Lung (tissue), 12 donors: ENCODE results near the gene PNMA1. TPM values are rescaled to one million over a fixed set of nuclear protein-coding genes. Genes with fewer than 3 reads are reported as not detected.

Experiments
- ATAC-seq: fragments of 200-7000 bp; cut with Tn5 transposase; one replicate; pipeline ENCODE4 v1.9.1; 2020; ENCODE audit warnings: moderate number of reproducible peaks; ENCODE audit not compliant: insufficient read depth, low FRiP score
- DNase-seq, 3 donors: peaks; one replicate each; pipeline ENCODE4 v3.0.0-alpha.2; 2013 to 2017
- H3K27ac ChIP-seq, 2 donors: one replicate each; pipeline ENCODE4 v1.5.1; 2013; ENCODE audit warnings: mild to moderate bottlenecking in 2 of 2, moderate library complexity in 2 of 2, control low read depth in 1 of 2, inconsistent platforms in 1 of 2, low read depth in 1 of 2, low read length in 1 of 2
- H3K27me3 ChIP-seq, 3 donors: one replicate each; pipeline ENCODE4 v1.5.1; 2013; ENCODE audit warnings: low read length in 2 of 3; ENCODE audit not compliant: control insufficient read depth in 3 of 3, insufficient read depth in 3 of 3
- H3K36me3 ChIP-seq, 4 donors: one replicate each; pipeline ENCODE4 v1.5.1; 2013; ENCODE audit warnings: low read length in 4 of 4, mild to moderate bottlenecking in 1 of 4, moderate library complexity in 1 of 4; ENCODE audit not compliant: control insufficient read depth in 4 of 4, insufficient read depth in 4 of 4
- H3K4me1 ChIP-seq, 5 donors: one replicate each; pipeline ENCODE4 v1.5.1; 2013; ENCODE audit warnings: low read length in 5 of 5, mild to moderate bottlenecking in 2 of 5, moderate library complexity in 1 of 5; ENCODE audit not compliant: control insufficient read depth in 5 of 5, insufficient read depth in 5 of 5
- H3K4me3 ChIP-seq: one replicate; pipeline ENCODE4 v1.5.1; 2013; ENCODE audit warnings: mild to moderate bottlenecking, control low read depth, moderate library complexity
- H3K9ac ChIP-seq, 2 donors: one replicate each; pipeline ENCODE4 v1.5.1; 2013; ENCODE audit warnings: low read length in 2 of 2, control low read depth in 1 of 2; ENCODE audit not compliant: insufficient read depth in 1 of 2
- H3K9me3 ChIP-seq, 4 donors: one replicate each; pipeline ENCODE4 v1.5.1; 2013; ENCODE audit warnings: low read length in 3 of 4, mild to moderate bottlenecking in 1 of 4, moderate library complexity in 1 of 4; ENCODE audit not compliant: control insufficient read depth in 4 of 4, insufficient read depth in 3 of 4
- CTCF ChIP-seq: IDR thresholded peaks from 2 replicates; pipeline ENCODE4 v1.5.1; 2012; ENCODE audit warnings: mild to moderate bottlenecking; ENCODE audit errors: control extremely low read depth, extremely low read depth
- WGBS, 2 donors: extraction: QIAGEN DNeasy Blood & Tissue Kit; methylation state at CpG; one replicate each; pipeline ENCODE4 v1.1.7; 2013; 5-methylcytosine and 5-hydroxymethylcytosine counted together
- polyA plus RNA-seq, 2 donors: library from polyadenylated mRNA; stranded (reverse); fragments of 200-250 nt; gene quantifications; one replicate each; pipeline ENCODE4 v1.2.1, GENCODE V29; 2013
- total RNA-seq, 2 donors: library from RNA; depleted of rRNA in 1 of 2; stranded (reverse); fragments of >200 nt in 1 of 2; gene quantifications; one replicate each; pipeline ENCODE4 v1.2.1, GENCODE V29; 2014 to 2021
- donor health status: control.
- donor health status: control.
- donor health status: Bipolar disorder and iron deficiency.
- donor health status: healthy.
- donor health status: DM: yes; HTN: yes; CAD: no.

Gene PNMA1
- total and polyA plus RNA-seq, 4 donors, result 11.0 to 34.1 (median 25.7) TPM

GRCh38 chr14:73725116-73726024 lies 11.2 kb upstream of the PNMA1 start:
- peaks cover 0 to 9% (median 5%) of the 10 kb centered on the region in 5 donors for H3K4me1 ChIP-seq
- WGBS, 2 donors, result 75 to 82% methylated on average over 8 of the region's 8 CpGs
- ATAC-seq, result no peak
- no peak for DNase-seq
- H3K27ac ChIP-seq, result peak overlapping the region; percentile 78 to 82
- H3K9ac ChIP-seq, result no peak overlapping the region
- H3K27me3 ChIP-seq, result no peaks in the 10 kb centered on the region
- H3K9me3 ChIP-seq, result no peaks in the 10 kb centered on the region
- H3K36me3 ChIP-seq, result peaks cover 5 to 71% (median 65%) of the 10 kb centered on the region in 4 donors
- no peak for TF ChIP-seq CTCF
- no peak overlapping the region for H3K4me3 ChIP-seq

GRCh38 chr14:73724696-73725095 lies 10.5 kb upstream of the PNMA1 start:
- no peak for TF ChIP-seq CTCF
- Histone ChIP-seq H3K9me3 (no peaks in the 10 kb centered on the region), H3K27ac (peak overlapping the region; percentile 78 to 82), H3K36me3 (peaks cover 5 to 70% (median 61%) of the 10 kb centered on the region in 4 donors), H3K4me3 (no peak overlapping the region), H3K4me1 (peaks cover 0 to 9% (median 5%) of the 10 kb centered on the region in 5 donors), H3K27me3 (no peaks in the 10 kb centered on the region), H3K9ac (no peak overlapping the region)
- 73 to 75% methylated on average over 2 of the region's 2 CpGs for WGBS, 2 donors
- ATAC-seq (no peak), DNase-seq (no peak)

GRCh38 chr14:73723797-73724661 lies 9.8 kb upstream of the PNMA1 start:
- WGBS, 2 donors, result 29 to 44% methylated on average over 12 of the region's 12 CpGs
- H3K9ac ChIP-seq, result peak overlapping the region in 1 of 2 donors; percentile 42
- H3K4me1 ChIP-seq, result peaks cover 0 to 10% (median 5%) of the 10 kb centered on the region in 5 donors

More at GRCh38 chr14:73723797-73724661, 9.8 kb upstream of the PNMA1 start:
- TF ChIP-seq CTCF, result no peak
- no peaks in the 10 kb centered on the region for H3K27me3 ChIP-seq
- ATAC-seq (peak; percentile 75), DNase-seq (no peak)
- H3K36me3 ChIP-seq, result peaks cover 0 to 68% (median 60%) of the 10 kb centered on the region in 4 donors
- H3K9me3 ChIP-seq, result no peaks in the 10 kb centered on the region
- H3K27ac ChIP-seq, result peak overlapping the region; percentile 78 to 82
- no peak overlapping the region for H3K4me3 ChIP-seq
